HCT116 (cell line): ENCODE data around the gene AGBL1. TPM values are rescaled to one million over a fixed set of nuclear protein-coding genes. Genes with fewer than 3 reads are reported as not detected.

Experiments
- ATAC-seq: fragments of 200-7000 bp; cut with Tn5 transposase; 2 replicates; pipeline ENCODE4 v1.9.1; 2020; ENCODE audit warnings: mild to moderate bottlenecking, moderate library complexity
- BruUV-seq: library from RNA; stranded (reverse); fragments of 400-500 nt; replicated peaks from 2 replicates; lab custom pipeline; 2021; lab: Mats Ljungman, UMichigan
- CTCF ChIA-PET: fragments of 300-600 bp; sonication (Branson Sonifier 250); formaldehyde crosslinking; loops from one replicate; lab custom pipeline; 2021; ENCODE audit warnings: antibody characterized with exemption; lab: Charles Lee
- POLR2A ChIA-PET: fragments of 300-600, 350-600 bp; sonication (Branson Sonifier 250); formaldehyde crosslinking; loops from one replicate; lab custom pipeline; 2021; ENCODE audit warnings: antibody characterized with exemption; lab: Charles Lee
- RAD21 ChIA-PET, 2 experiments: fragments of 300-600 bp; sonication (Branson Sonifier 250); formaldehyde crosslinking; loops; one replicate each; lab custom pipeline; 2023; ENCODE audit warnings: low total read pairs in 2 of 2; ENCODE audit not compliant: uncharacterized antibody in 2 of 2, unreplicated experiment in 2 of 2, low non-redundant PET in 1 of 2; lab: Charles Lee
- DNase-seq: peaks from one replicate; pipeline ENCODE4 v3.0.0-alpha.2; 2010; ENCODE audit warnings: low read depth, low spot score
- H2AFZ ChIP-seq: fragments of 200-600 bp; shearing (Covaris generic), sonication (generic); 2 replicates; pipeline ENCODE4 v1.6.1; 2017; ENCODE audit warnings: low read depth, mixed run types, mixed read lengths, antibody characterized with exemption, low read length; ENCODE audit not compliant: poor library complexity, severe bottlenecking
- H3K27ac ChIP-seq: 2 replicates; pipeline ENCODE4 v1.5.1; 2012; ENCODE audit warnings: low read depth, low read length
- H3K27me3 ChIP-seq: fragments of 200-600 bp; sonication (generic); 2 replicates; pipeline ENCODE4 v1.6.1; 2016; ENCODE audit warnings: mixed run types, low read length, mixed read lengths; ENCODE audit not compliant: insufficient read depth
- H3K36me3 ChIP-seq, 2 experiments: fragments of 200-500 bp in 1 of 2; fragments of 200-600 bp in 1 of 2; sonication (Bioruptor generic) in 1 of 2; sonication (generic) in 1 of 2; 2 replicates each; pipeline versions ENCODE4 v1.5.1 to v1.6.1; 2014 to 2016; ENCODE audit warnings: low read length in 2 of 2, inconsistent platforms in 1 of 2, mixed read lengths in 1 of 2, mixed run types in 1 of 2; ENCODE audit not compliant: insufficient read depth in 2 of 2, control insufficient read depth in 1 of 2
- H3K4me1 ChIP-seq, 2 experiments: fragments of 200-600 bp in 1 of 2; sonication (generic) in 1 of 2; 2 replicates each; pipeline versions ENCODE4 v1.5.1 to v1.6.1; 2012 to 2017; ENCODE audit warnings: low read length in 2 of 2, inconsistent platforms in 1 of 2, mild to moderate bottlenecking in 1 of 2, mixed read lengths in 1 of 2, mixed run types in 1 of 2, moderate library complexity in 1 of 2; ENCODE audit not compliant: insufficient read depth in 2 of 2, control insufficient read depth in 1 of 2
- H3K4me2 ChIP-seq: fragments of 200-600 bp; sonication (generic); 2 replicates; pipeline ENCODE4 v1.6.1; 2017; ENCODE audit warnings: mixed run types, low read length, mixed read lengths
- H3K4me3 ChIP-seq, 2 experiments: fragments of 200-600 bp in 1 of 2; sonication (generic) in 1 of 2; replicated peaks in 1 of 2; 2 replicates each; pipeline ENCODE4 v1.5.1; 2011 to 2016; ENCODE audit warnings: low read length in 2 of 2, control low read depth in 1 of 2, low read depth in 1 of 2, mild to moderate bottlenecking in 1 of 2, mixed read lengths in 1 of 2, mixed run types in 1 of 2
- H3K79me2 ChIP-seq: fragments of 200-600 bp; sonication (generic); 2 replicates; pipeline ENCODE4 v1.6.1; 2017; ENCODE audit warnings: mild to moderate bottlenecking, mixed run types, low read length, moderate library complexity, mixed read lengths; ENCODE audit not compliant: insufficient read depth
- H3K9ac ChIP-seq: fragments of 200-600 bp; sonication (generic); 2 replicates; pipeline ENCODE4 v1.6.1; 2016; ENCODE audit warnings: low read length, mixed read lengths
- H3K9me2 ChIP-seq: fragments of 200-600 bp; sonication (generic), shearing (Covaris generic); 2 replicates; pipeline ENCODE4 v1.6.1; 2017; ENCODE audit warnings: mixed run types, mild to moderate bottlenecking, moderate library complexity; ENCODE audit not compliant: insufficient read depth
- H3K9me3 ChIP-seq, 2 experiments: fragments of 200-500 bp in 1 of 2; fragments of 200-600 bp in 1 of 2; sonication (Bioruptor generic) in 1 of 2; sonication (generic) in 1 of 2; 2 replicates each; pipeline ENCODE4 v1.6.1; 2014 to 2017; ENCODE audit warnings: low read length in 2 of 2, mixed read lengths in 2 of 2, inconsistent platforms in 1 of 2, low read depth in 1 of 2, mild to moderate bottlenecking in 1 of 2, mixed run types in 1 of 2, moderate library complexity in 1 of 2; ENCODE audit not compliant: control insufficient read depth in 1 of 2, insufficient read depth in 1 of 2
- H4K20me1 ChIP-seq: fragments of 200-600 bp; sonication (generic), shearing (Covaris generic); 2 replicates; pipeline ENCODE4 v1.6.1; 2017; ENCODE audit warnings: mixed run types, mild to moderate bottlenecking, moderate library complexity; ENCODE audit not compliant: insufficient read depth
- FOSL1 ChIP-seq: IDR thresholded peaks from 2 replicates; pipeline ENCODE4 v1.6.1; 2012; ENCODE audit warnings: low read depth
- POLR2A ChIP-seq: IDR thresholded peaks from 2 replicates; pipeline ENCODE4 v1.7.0; 2011; ENCODE audit warnings: borderline replicate concordance; ENCODE audit not compliant: insufficient read depth, insufficient read length; ENCODE audit errors: extremely low read depth
- POLR2AphosphoS5 ChIP-seq: IDR thresholded peaks from 2 replicates; pipeline ENCODE4 v1.6.1; 2011; ENCODE audit warnings: mild to moderate bottlenecking, low read depth, low read length, moderate library complexity
- SIN3A ChIP-seq: IDR thresholded peaks from 2 replicates; pipeline ENCODE4 v1.6.1; 2012; ENCODE audit warnings: low read depth
- SP1 ChIP-seq: IDR thresholded peaks from 2 replicates; pipeline ENCODE4 v1.6.1; 2012; ENCODE audit warnings: low read depth
- SRF ChIP-seq: IDR thresholded peaks from 2 replicates; pipeline ENCODE4 v1.6.1; 2012; ENCODE audit warnings: low read depth
- ZFX ChIP-seq: fragments of 450-650 bp; IDR thresholded peaks from 2 replicates; pipeline ENCODE4 v1.6.1; 2017
- ZNF274 ChIP-seq: fragments of 200-500 bp; sonication (Bioruptor generic); IDR thresholded peaks from 2 replicates; pipeline ENCODE4 v1.6.1; 2014; ENCODE audit warnings: mild to moderate bottlenecking, low read depth, low read length, inconsistent platforms
- intact Hi-C: fragments of 100-400 bp; cut with micrococcal nuclease; formaldehyde crosslinking; loops from 2 replicates; pipeline ENCODE4 v1.10.0; 2022
- total RNA-seq: library from RNA; stranded (reverse); gene quantifications from one replicate; pipeline ENCODE4 v1.2.1, GENCODE V29; 2021; ENCODE audit not compliant: unreplicated experiment
- TF ChIP-seq, protein P1 (sequence below), 3 experiments: fragments of 200-600 bp in 1 of 3; sonication (generic) in 1 of 3; IDR thresholded peaks in 2 of 3; conservative IDR thresholded peaks in 1 of 3; 2 replicates each; pipeline ENCODE4 v1.5.1; 2012 to 2017; ENCODE audit warnings: low read depth in 2 of 3, low read length in 2 of 3, antibody characterized with exemption in 1 of 3, borderline replicate concordance in 1 of 3, control low read depth in 1 of 3, mild to moderate bottlenecking in 1 of 3, mixed read lengths in 1 of 3, mixed run types in 1 of 3, moderate library complexity in 1 of 3; ENCODE audit not compliant: insufficient read depth in 1 of 3

The AGBL1 gene
- total RNA-seq, 1 experiment from 2014 or later: not detected

DNA sequence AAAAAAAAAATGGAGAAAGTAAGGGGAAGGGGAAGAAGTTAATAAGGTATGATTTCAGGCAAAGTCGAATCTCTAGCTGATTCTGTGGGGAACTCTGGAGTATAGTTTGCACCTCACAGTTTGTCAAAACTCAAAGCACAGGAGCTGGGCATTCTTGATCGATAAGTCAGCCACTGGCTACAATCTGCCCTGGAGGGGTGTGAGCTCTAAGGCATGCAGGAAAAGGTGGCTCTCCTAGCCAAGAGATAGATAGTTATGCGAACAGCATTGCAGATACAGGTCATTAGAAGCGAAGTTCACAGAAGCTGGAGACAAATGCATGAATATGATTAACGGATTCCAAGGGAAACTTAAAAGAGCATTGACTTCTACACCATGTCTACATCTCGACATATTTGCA lies 952.6 kb downstream of the AGBL1 start:
- Histone ChIP-seq H4K20me1 (no peaks in the 10 kb centered on the region), H3K4me1 (no peaks in the 10 kb centered on the region), H3K36me3 (no peaks in the 10 kb centered on the region), H3K79me2 (no peaks in the 10 kb centered on the region), H3K4me2 (no peak overlapping the region), H3K9me2 (no peaks in the 10 kb centered on the region), H3K4me3 (no peak overlapping the region), H3K27ac (no peak overlapping the region), H2AFZ (no peak overlapping the region), H3K9me3 (peaks cover 16 to 17% of the 10 kb centered on the region in 2 experiments; a peak in 3 of 4 replicates), H3K9ac (no peak overlapping the region), H3K27me3 (no peaks in the 10 kb centered on the region)
- no TSS peak for BruUV-seq
- CTCF ChIA-PET: no interaction called here
- TF ChIP-seq SIN3A (no peak), SP1 (no peak), SRF (no peak), ZFX (no peak), ZNF274 (no peak), FOSL1 (no peak), POLR2A (no peak)
- TF ChIP-seq, protein P1, sequence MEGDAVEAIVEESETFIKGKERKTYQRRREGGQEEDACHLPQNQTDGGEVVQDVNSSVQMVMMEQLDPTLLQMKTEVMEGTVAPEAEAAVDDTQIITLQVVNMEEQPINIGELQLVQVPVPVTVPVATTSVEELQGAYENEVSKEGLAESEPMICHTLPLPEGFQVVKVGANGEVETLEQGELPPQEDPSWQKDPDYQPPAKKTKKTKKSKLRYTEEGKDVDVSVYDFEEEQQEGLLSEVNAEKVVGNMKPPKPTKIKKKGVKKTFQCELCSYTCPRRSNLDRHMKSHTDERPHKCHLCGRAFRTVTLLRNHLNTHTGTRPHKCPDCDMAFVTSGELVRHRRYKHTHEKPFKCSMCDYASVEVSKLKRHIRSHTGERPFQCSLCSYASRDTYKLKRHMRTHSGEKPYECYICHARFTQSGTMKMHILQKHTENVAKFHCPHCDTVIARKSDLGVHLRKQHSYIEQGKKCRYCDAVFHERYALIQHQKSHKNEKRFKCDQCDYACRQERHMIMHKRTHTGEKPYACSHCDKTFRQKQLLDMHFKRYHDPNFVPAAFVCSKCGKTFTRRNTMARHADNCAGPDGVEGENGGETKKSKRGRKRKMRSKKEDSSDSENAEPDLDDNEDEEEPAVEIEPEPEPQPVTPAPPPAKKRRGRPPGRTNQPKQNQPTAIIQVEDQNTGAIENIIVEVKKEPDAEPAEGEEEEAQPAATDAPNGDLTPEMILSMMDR (IDR thresholded peaks at IDR 0.05 in 2 of 3, conservative IDR thresholded peaks at IDR 0.05 in 1 of 3; ENCODE audit: borderline replicate concordance in 1 of 3, insufficient read depth in 1 of 3, low read depth in 2 of 3, low read length in 2 of 3): no peak
- ATAC-seq (no peak), DNase-seq (no peak)
- POLR2A ChIA-PET: no interaction called here
- intact Hi-C loops: no loop called here
- RAD21 ChIA-PET: no interaction called here

DNA sequence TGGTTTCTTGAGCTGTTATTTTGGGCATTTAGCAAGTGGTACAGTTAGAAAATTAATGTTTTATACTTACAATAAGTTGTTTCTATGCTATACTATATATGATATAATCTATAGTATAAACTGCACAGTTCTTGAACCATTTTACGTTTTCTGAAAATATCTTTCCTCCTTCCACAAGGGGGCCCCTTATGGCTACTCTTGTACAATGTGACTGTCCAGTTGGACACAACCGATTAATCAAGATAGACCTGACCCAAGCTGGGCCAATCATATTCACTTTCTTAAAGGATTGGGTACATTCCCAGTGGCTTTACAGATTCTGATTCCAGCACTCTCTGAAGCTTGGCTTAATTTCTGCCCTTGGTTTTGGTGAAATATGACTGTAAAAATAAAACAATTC lies 953.4 kb downstream of the AGBL1 start:
- intact Hi-C loops: no loop called here
- DNase-seq (no peak), ATAC-seq (no peak)
- H3K9me3 ChIP-seq: peaks cover 16 to 19% of the 10 kb centered on the region in 2 experiments; a peak in 3 of 4 replicates
- BruUV-seq: no TSS peak
- TF ChIP-seq, protein P1 (IDR thresholded peaks at IDR 0.05 in 2 of 3, conservative IDR thresholded peaks at IDR 0.05 in 1 of 3; ENCODE audit: borderline replicate concordance in 1 of 3, insufficient read depth in 1 of 3, low read depth in 2 of 3, low read length in 2 of 3): no peak
- TF ChIP-seq POLR2A (no peak), ZFX (no peak), POLR2AphosphoS5 (no peak)
- H3K27ac ChIP-seq: no peak overlapping the region
- POLR2A ChIA-PET: no interaction called here
- no peaks in the 10 kb centered on the region for H4K20me1 ChIP-seq
- no peak overlapping the region for H3K9ac ChIP-seq
- CTCF ChIA-PET: no interaction called here
- H3K36me3 ChIP-seq: no peaks in the 10 kb centered on the region
- H3K4me2 ChIP-seq: no peak overlapping the region
- H3K4me1 ChIP-seq: no peaks in the 10 kb centered on the region
- H3K79me2 ChIP-seq: no peaks in the 10 kb centered on the region
- no peak overlapping the region for H2AFZ ChIP-seq
- no peaks in the 10 kb centered on the region for H3K9me2 ChIP-seq
- no peaks in the 10 kb centered on the region for H3K27me3 ChIP-seq
- RAD21 ChIA-PET: no interaction called here
- H3K4me3 ChIP-seq: no peak overlapping the region
